ENCODE data around the gene MRPS21. TPM values are rescaled to one million over a fixed set of nuclear protein-coding genes. Genes with fewer than 3 reads are reported as not detected.
A peak's percentile ranks its signal among the peaks of the same experiment; 100 is the strongest.

MRPS21 gene
- total RNA-seq, 3 donors from 2014 or later (not counting 1 experiment from before 2014, with no cell fraction given) = 40.9 to 50.9 (median 42.2) TPM

GRCh38 chr1:150281758-150282557, 11.7 kb upstream of the MRPS21 start, which contains the start of gene CIART:
Gene CIART (plus strand): TSS chr1:150282554. CDS start chr1:150283268, 714 bp downstream.
- Histone ChIP-seq H3K9me3 (ENCODE audit: control insufficient read depth, insufficient read depth, low read length) (no peaks in the 10 kb centered on the region), H3K4me3 (ENCODE audit: low read length) (peak within 1 kb of the TSS; percentile 46), H3K36me3 (ENCODE audit: control insufficient read depth, insufficient read depth, low read length) (no peaks in the 10 kb centered on the region), H3K4me1 (ENCODE audit: control insufficient read depth, insufficient read depth, low read length) (peaks cover 22% of the 10 kb centered on the region), H3K27me3 (ENCODE audit: control insufficient read depth, insufficient read depth, low read length) (no peaks in the 10 kb centered on the region), H3K27ac (ENCODE audit: low read length) (no peak within 1 kb of the TSS)
- Mint-ChIP-seq H3K9me3 (no peaks in the 10 kb centered on the region), H3K27ac (peak within 1 kb of the TSS; percentile 59 to 83), H3K36me3 (no peaks in the 10 kb centered on the region), H3K27me3 (ENCODE audit: low read depth in 2 of 2) (peaks cover 8 to 25% of the 10 kb centered on the region in 2 donors), H3K4me3 (peak within 1 kb of the TSS; percentile 91), H3K4me1 (peaks cover 18 to 23% of the 10 kb centered on the region in 2 donors)
- peak; percentile 55 to 91 for DNase-seq
- ATAC-seq = peak; percentile 84 to 92 (median 90)
- TF ChIP-seq CTCF (IDR thresholded peaks at IDR 0.05) = peak; percentile 1
- intact Hi-C loops (cut with micrococcal nuclease) = loop anchor here (1.0 kb wide), 2 partner anchors 27 to 233 kb away; partner anchors contain the start of gene FALEC
- WGBS (ENCODE audit: insufficient coverage) = 2% methylated on average over 37 of the region's 46 CpGs

- H3K27me3 Mint-ChIP-seq (ENCODE audit: low read depth in 2 of 2) = peaks cover 8 to 27% of the 10 kb centered on the region in 2 donors
These were observed 11.1 kb upstream of the MRPS21 start for GRCh38 chr1:150282558-150282958.

GRCh38 chr1:150283260-150283659, 10.4 kb upstream of the MRPS21 start:
- ATAC-seq = no peak
- no peak for TF ChIP-seq CTCF (IDR thresholded peaks at IDR 0.05)
- H3K4me1 Mint-ChIP-seq = peaks cover 18 to 23% of the 10 kb centered on the region in 2 donors

More at GRCh38 chr1:150282558-150282958, 11.1 kb upstream of the MRPS21 start:
- no peak for DNase-seq
- no peaks in the 10 kb centered on the region for H3K36me3 ChIP-seq (ENCODE audit: control insufficient read depth, insufficient read depth, low read length)
- no peaks in the 10 kb centered on the region for H3K27me3 ChIP-seq (ENCODE audit: control insufficient read depth, insufficient read depth, low read length)
- peaks cover 22% of the 10 kb centered on the region for H3K4me1 ChIP-seq (ENCODE audit: control insufficient read depth, insufficient read depth, low read length)
- H3K27ac Mint-ChIP-seq = peak overlapping the region; percentile 59 to 83
- peak overlapping the region; percentile 91 for H3K4me3 Mint-ChIP-seq
- H3K4me1 Mint-ChIP-seq = peaks cover 18 to 23% of the 10 kb centered on the region in 2 donors
- ATAC-seq = no peak
- no peak overlapping the region for H3K4me3 ChIP-seq (ENCODE audit: low read length)
- no peaks in the 10 kb centered on the region for H3K9me3 Mint-ChIP-seq
- 25% methylated on average over 21 of the region's 21 CpGs for WGBS (ENCODE audit: insufficient coverage)
- H3K27ac ChIP-seq (ENCODE audit: low read length) = no peak overlapping the region
- intact Hi-C loops (cut with micrococcal nuclease) = no loop called here
- TF ChIP-seq CTCF (IDR thresholded peaks at IDR 0.05) = no peak
- H3K36me3 Mint-ChIP-seq = no peaks in the 10 kb centered on the region
- no peaks in the 10 kb centered on the region for H3K9me3 ChIP-seq (ENCODE audit: control insufficient read depth, insufficient read depth, low read length)

More at GRCh38 chr1:150283260-150283659, 10.4 kb upstream of the MRPS21 start:
- Mint-ChIP-seq H3K9me3 (no peaks in the 10 kb centered on the region), H3K27ac (peak overlapping the region in 1 of 2 donors; percentile 83), H3K4me3 (peak overlapping the region; percentile 91), H3K36me3 (no peaks in the 10 kb centered on the region), H3K27me3 (ENCODE audit: low read depth in 2 of 2) (peaks cover 6 to 27% of the 10 kb centered on the region in 2 donors)
- intact Hi-C loops (cut with micrococcal nuclease) = no loop called here
- Histone ChIP-seq H3K4me1 (ENCODE audit: control insufficient read depth, insufficient read depth, low read length) (peaks cover 22% of the 10 kb centered on the region), H3K36me3 (ENCODE audit: control insufficient read depth, insufficient read depth, low read length) (no peaks in the 10 kb centered on the region), H3K27ac (ENCODE audit: low read length) (no peak overlapping the region), H3K27me3 (ENCODE audit: control insufficient read depth, insufficient read depth, low read length) (no peaks in the 10 kb centered on the region), H3K9me3 (ENCODE audit: control insufficient read depth, insufficient read depth, low read length) (no peaks in the 10 kb centered on the region), H3K4me3 (ENCODE audit: low read length) (no peak overlapping the region)
- DNase-seq = no peak
- 94% methylated on average over 11 of the region's 12 CpGs for WGBS (ENCODE audit: insufficient coverage)
